GM19455 (cell line): ENCODE measurements around the gene PLCG2.

Experiments used
- ATAC-seq: cut with Tn5 transposase; IDR thresholded peaks from one replicate; pipeline ENCODE4 v1.9.1; 2021; ENCODE audit not compliant: unreplicated experiment

Gene PLCG2

GRCh38 chr16:81841722-81842121 lies 62.6 kb downstream of the PLCG2 start:
- no peak for ATAC-seq

- ATAC-seq, result no peak
Observed at GRCh38 chr16:81842564-81843242, 63.6 kb downstream of the PLCG2 start.

GRCh38 chr16:81843243-81843582 lies 64.1 kb downstream of the PLCG2 start:
- ATAC-seq, result no peak

- no peak for ATAC-seq
Observed at GRCh38 chr16:81843683-81844082, 64.6 kb downstream of the PLCG2 start.

GRCh38 chr16:81846105-81846504 lies 67.0 kb downstream of the PLCG2 start:
- no peak for ATAC-seq

- ATAC-seq, result no peak
Observed at GRCh38 chr16:81848306-81848853, 69.3 kb downstream of the PLCG2 start.

GRCh38 chr16:81850197-81850944 lies 71.3 kb downstream of the PLCG2 start:
- no peak for ATAC-seq

GRCh38 chr16:81852347-81852746 lies 73.3 kb downstream of the PLCG2 start:
- no peak for ATAC-seq

GRCh38 chr16:81855552-81856153 lies 76.6 kb downstream of the PLCG2 start:
- no peak for ATAC-seq

- no peak for ATAC-seq
Observed at GRCh38 chr16:81860287-81861266, 81.5 kb downstream of the PLCG2 start.

- ATAC-seq, result no peak
Observed at GRCh38 chr16:81861503-81861902, 82.4 kb downstream of the PLCG2 start.

GRCh38 chr16:81861915-81862314 lies 82.8 kb downstream of the PLCG2 start:
- ATAC-seq, result no peak

- peak; percentile 82 for ATAC-seq
Observed at GRCh38 chr16:81863630-81864352, 84.7 kb downstream of the PLCG2 start.

GRCh38 chr16:81864646-81865382 lies 85.7 kb downstream of the PLCG2 start:
- ATAC-seq, result no peak

GRCh38 chr16:81866820-81867440 lies 87.8 kb downstream of the PLCG2 start:
- ATAC-seq, result no peak

- ATAC-seq, result no peak
Observed at GRCh38 chr16:81868057-81868748, 89.1 kb downstream of the PLCG2 start.

GRCh38 chr16:81869326-81869725 lies 90.2 kb downstream of the PLCG2 start:
- no peak for ATAC-seq

GRCh38 chr16:81873206-81873605 lies 94.1 kb downstream of the PLCG2 start:
- ATAC-seq, result no peak
